GM04504 (cell line): ENCODE results near the gene SEL1L.
"Not testable (repeated sequence)": the region's sequence is repeated elsewhere in the genome, so short reads cannot be mapped to it uniquely, and the experiment has no call there.

Experiments
- DNase-seq: peaks from one replicate; pipeline ENCODE4 v3.0.0-alpha.2; 2012; ENCODE audit warnings: low read depth

Gene SEL1L

GRCh38 chr14:81525129-81525528, 8.5 kb downstream of the SEL1L start:
- no peak for DNase-seq

- DNase-seq, result no peak
Measured at GRCh38 chr14:81523616-81524015, 10.0 kb downstream of the SEL1L start.

- no peak for DNase-seq
Measured at GRCh38 chr14:81523016-81523415, 10.6 kb downstream of the SEL1L start.

- no peak for DNase-seq
Measured at GRCh38 chr14:81521356-81521755, 12.3 kb downstream of the SEL1L start.

GRCh38 chr14:81519200-81520011, 14.2 kb downstream of the SEL1L start:
- DNase-seq, result no peak

GRCh38 chr14:81517798-81518398, 15.8 kb downstream of the SEL1L start:
- no peak for DNase-seq

- no peak for DNase-seq
Measured at GRCh38 chr14:81516986-81517797, 16.5 kb downstream of the SEL1L start.

GRCh38 chr14:81515927-81516326, 17.7 kb downstream of the SEL1L start:
- DNase-seq, result not testable (repeated sequence)

GRCh38 chr14:81512826-81513225, 20.8 kb downstream of the SEL1L start:
- DNase-seq, result not testable (repeated sequence)

- DNase-seq, result no peak
Measured at GRCh38 chr14:81511111-81511904, 22.3 kb downstream of the SEL1L start.

- DNase-seq, result no peak
Measured at GRCh38 chr14:81509838-81510452, 23.7 kb downstream of the SEL1L start.

GRCh38 chr14:81509321-81509720, 24.3 kb downstream of the SEL1L start:
- DNase-seq, result no peak

GRCh38 chr14:81506487-81506886, 27.2 kb downstream of the SEL1L start:
- DNase-seq, result no peak

GRCh38 chr14:81504864-81505263, 28.8 kb downstream of the SEL1L start:
- DNase-seq, result no peak

- no peak for DNase-seq
Measured at GRCh38 chr14:81485781-81486180, 47.9 kb downstream of the SEL1L start.

GRCh38 chr14:81485372-81485771, 48.3 kb downstream of the SEL1L start:
- no peak for DNase-seq

- DNase-seq, result no peak
Measured at GRCh38 chr14:81484120-81484519, 49.5 kb downstream of the SEL1L start.

- no peak for DNase-seq
Measured at GRCh38 chr14:81480741-81481140, 52.9 kb downstream of the SEL1L start.

GRCh38 chr14:81478446-81478845, 55.2 kb downstream of the SEL1L start:
- DNase-seq, result no peak

GRCh38 chr14:81476816-81477215, 56.8 kb downstream of the SEL1L start:
- DNase-seq, result no peak

- no peak for DNase-seq
Measured at GRCh38 chr14:81474685-81475324, 58.8 kb downstream of the SEL1L start.
